SK-N-SH (cell line): ENCODE measurements around the gene KPNB1. TPM values are rescaled to one million over a fixed set of nuclear protein-coding genes. Genes with fewer than 3 reads are reported as not detected.

Experiments used
- CTCF ChIA-PET: fragments of 300-600, 350-600 bp; formaldehyde crosslinking; extraction: SDS; loops from one replicate; lab custom pipeline; 2021; lab: Yijun Ruan, JAX
- POLR2A ChIA-PET: fragments of 350-600 bp; sonication (Branson Sonifier 250); formaldehyde crosslinking; extraction: SDS; loops from one replicate; lab custom pipeline; 2020; ENCODE audit warnings: antibody characterized with exemption, inconsistent platforms; lab: Yijun Ruan, JAX
- DNase-seq: peaks from one replicate; pipeline ENCODE4 v3.0.0; 2012
- H2AFZ ChIP-seq: fragments of 200-600 bp; sonication (generic); 2 replicates; pipeline ENCODE4 v1.8.1; 2016; ENCODE audit warnings: antibody characterized with exemption, mild to moderate bottlenecking, low read depth
- H3F3A ChIP-seq: fragments of 200-600 bp; sonication (generic); replicated peaks from 2 replicates; pipeline ENCODE3; 2016; ENCODE audit warnings: antibody characterized with exemption, mild to moderate bottlenecking; ENCODE audit not compliant: insufficient read depth
- H3K27ac ChIP-seq, 2 experiments: fragments of 200-500 bp in 1 of 2; fragments of 200-600 bp in 1 of 2; sonication (Bioruptor generic) in 1 of 2; sonication (generic), shearing (Covaris generic) in 1 of 2; 2 replicates each; pipeline versions ENCODE4 v1.5.1 to v1.6.1; 2014 to 2016; ENCODE audit warnings: low read depth in 2 of 2, inconsistent platforms in 1 of 2, low read length in 1 of 2, mild to moderate bottlenecking in 1 of 2, mixed read lengths in 1 of 2
- H3K27me3 ChIP-seq: fragments of 200-600 bp; sonication (generic), shearing (Covaris generic); 2 replicates; pipeline ENCODE4 v1.6.1; 2016; ENCODE audit warnings: mixed run types; ENCODE audit not compliant: insufficient read depth
- H3K36me3 ChIP-seq, 2 experiments: fragments of 200-500 bp in 1 of 2; fragments of 200-600 bp in 1 of 2; sonication (Bioruptor generic) in 1 of 2; sonication (generic) in 1 of 2; replicated peaks in 1 of 2; 2 replicates each; pipeline versions ENCODE3 to v1.5.1; 2014 to 2016; ENCODE audit warnings: low read length in 1 of 2, mild to moderate bottlenecking in 1 of 2; ENCODE audit not compliant: insufficient read depth in 2 of 2, control insufficient read depth in 1 of 2
- H3K4me1 ChIP-seq, 2 experiments: fragments of 200-500 bp in 1 of 2; fragments of 200-600 bp in 1 of 2; sonication (Bioruptor generic) in 1 of 2; sonication (generic), shearing (Covaris generic) in 1 of 2; 2 replicates each; pipeline versions ENCODE4 v1.5.1 to v1.6.1; 2014 to 2016; ENCODE audit warnings: low read depth in 1 of 2, low read length in 1 of 2, mixed run types in 1 of 2; ENCODE audit not compliant: insufficient read depth in 2 of 2, control insufficient read depth in 1 of 2
- H3K4me2 ChIP-seq: fragments of 200-600 bp; sonication (generic), shearing (Covaris generic); 2 replicates; pipeline ENCODE4 v1.6.1; 2017; ENCODE audit warnings: mixed run types
- H3K4me3 ChIP-seq, 2 experiments: fragments of 200-500 bp in 1 of 2; fragments of 200-600 bp in 1 of 2; sonication (Bioruptor generic) in 1 of 2; sonication (generic), shearing (Covaris generic) in 1 of 2; 2 replicates each; pipeline versions ENCODE4 v1.5.1 to v1.8.1; 2014 to 2016; ENCODE audit warnings: low read depth in 2 of 2, inconsistent platforms in 1 of 2, low read length in 1 of 2, mild to moderate bottlenecking in 1 of 2, mixed read lengths in 1 of 2, moderate library complexity in 1 of 2
- H3K79me2 ChIP-seq: fragments of 200-600 bp; sonication (generic); 2 replicates; pipeline ENCODE4 v1.8.1; 2017; ENCODE audit warnings: mild to moderate bottlenecking; ENCODE audit not compliant: insufficient read depth
- H3K9ac ChIP-seq: fragments of 200-600 bp; sonication (generic); 2 replicates; pipeline ENCODE4 v1.6.1; 2017; ENCODE audit warnings: mixed run types
- H3K9me2 ChIP-seq: fragments of 200-600 bp; sonication (generic); 2 replicates; pipeline ENCODE4 v1.6.1; 2017; ENCODE audit warnings: mixed run types
- H3K9me3 ChIP-seq: fragments of 200-600 bp; sonication (generic); 2 replicates; pipeline ENCODE4 v1.6.1; 2017; ENCODE audit warnings: mixed run types, mild to moderate bottlenecking, moderate library complexity
- H4K20me1 ChIP-seq: fragments of 200-600 bp; sonication (generic); 2 replicates; pipeline ENCODE4 v1.6.1; 2017; ENCODE audit warnings: mild to moderate bottlenecking, mixed run types; ENCODE audit not compliant: insufficient read depth
- CHD2 ChIP-seq: fragments of 150-350 bp; IDR thresholded peaks from 2 replicates; pipeline ENCODE4 v1.6.1; 2018; ENCODE audit warnings: low read length; ENCODE audit not compliant: partially characterized antibody
- CTCF ChIP-seq: fragments of 200-600 bp; sonication (generic); IDR thresholded peaks from 2 replicates; pipeline ENCODE4 v1.6.1; 2017; ENCODE audit warnings: antibody characterized with exemption, mild to moderate bottlenecking, moderate library complexity
- ELF1 ChIP-seq: IDR thresholded peaks from 2 replicates; pipeline ENCODE4 v1.4.0; 2012
- EP300 ChIP-seq, 2 experiments: IDR thresholded peaks; 2 replicates each; pipeline versions ENCODE4 v1.4.0 to v1.6.1; 2012; ENCODE audit warnings: borderline replicate concordance in 1 of 2, low read depth in 1 of 2, low read length in 1 of 2
- EZH2phosphoT487 ChIP-seq: fragments of 200-600 bp; sonication (generic); IDR thresholded peaks from 2 replicates; pipeline ENCODE4 v1.6.1; 2017; ENCODE audit warnings: low read depth, mixed run types, mild to moderate bottlenecking, antibody characterized with exemption, moderate library complexity, borderline replicate concordance
- FOSL2 ChIP-seq: IDR thresholded peaks from 2 replicates; pipeline ENCODE4 v1.4.0; 2012; ENCODE audit warnings: low read depth, mild to moderate bottlenecking, moderate library complexity, borderline replicate concordance
- FOXJ3 ChIP-seq: sonication (generic); formaldehyde crosslinking; IDR thresholded peaks from 2 replicates; pipeline ENCODE4 v1.5.1; 2020; ENCODE audit warnings: mild to moderate bottlenecking, missing genetic modification reagents
- FOXM1 ChIP-seq: IDR thresholded peaks from 2 replicates; pipeline ENCODE4 v1.4.0; 2012; ENCODE audit warnings: low read depth, mild to moderate bottlenecking
- GABPA ChIP-seq: IDR thresholded peaks from 2 replicates; pipeline ENCODE4 v1.4.0; 2012; ENCODE audit warnings: low read depth, mild to moderate bottlenecking
- GATA2 ChIP-seq: sonication (generic); formaldehyde crosslinking; IDR thresholded peaks from 2 replicates; pipeline ENCODE4 v1.5.0; 2020; ENCODE audit warnings: mild to moderate bottlenecking, missing genetic modification reagents
- MEF2A ChIP-seq: IDR thresholded peaks from 2 replicates; pipeline ENCODE4 v1.4.0; 2012; ENCODE audit warnings: low read depth, borderline replicate concordance
- NFIC ChIP-seq: IDR thresholded peaks from 2 replicates; pipeline ENCODE4 v1.4.0; 2012; ENCODE audit warnings: borderline replicate concordance
- NRF1 ChIP-seq: IDR thresholded peaks from 2 replicates; pipeline ENCODE4 v1.6.1; 2012; ENCODE audit warnings: low read depth, mild to moderate bottlenecking, low read length
- POLR2AphosphoS5 ChIP-seq: IDR thresholded peaks from 2 replicates; pipeline ENCODE4 v1.6.1; 2012; ENCODE audit warnings: low read depth, low read length
- RCOR1 ChIP-seq: fragments of 150-350 bp; IDR thresholded peaks from 2 replicates; pipeline ENCODE4 v1.6.1; 2017; ENCODE audit warnings: antibody characterized with exemption, low read length
- RXRA ChIP-seq: IDR thresholded peaks from 2 replicates; pipeline ENCODE4 v1.4.0; 2012; ENCODE audit warnings: low read depth, mild to moderate bottlenecking, borderline replicate concordance
- TCF12 ChIP-seq: IDR thresholded peaks from 2 replicates; pipeline ENCODE4 v1.4.0; 2012
- WGBS: methylation state at CpG from one replicate; pipeline ENCODE4 v1.1.6; 2017; ENCODE audit warnings: low lambda C conversion rate; 5-methylcytosine and 5-hydroxymethylcytosine counted together
- polyA plus RNA-seq, 3 experiments: library from polyadenylated mRNA; depleted of rRNA; stranded (reverse); fragments of >200 nt; gene quantifications; 2 replicates each; pipeline ENCODE4 v1.2.3, GENCODE V29; 2012
- TF ChIP-seq, protein P1 (sequence below): IDR thresholded peaks from 2 replicates; pipeline ENCODE4 v1.4.0; 2012; ENCODE audit warnings: low read depth
- TF ChIP-seq, protein P2 (sequence below): fragments of 150-350 bp; IDR thresholded peaks from 2 replicates; pipeline ENCODE4 v1.6.1; 2017; ENCODE audit warnings: antibody characterized with exemption, low read length, low read depth, borderline replicate concordance

The KPNB1 gene
- polyA plus RNA-seq, 1 of the 3 experiments (the other 2 are of a cell fraction) = 89.5 TPM

GRCh38 chr17:47669081-47669480, 19.4 kb downstream of the KPNB1 start:
- Histone ChIP-seq H3K4me1 (no peaks in the 10 kb centered on the region), H3K9me2 (no peaks in the 10 kb centered on the region), H3K9me3 (no peaks in the 10 kb centered on the region), H2AFZ (no peak overlapping the region), H3K4me2 (no peak overlapping the region), H3K4me3 (no peak overlapping the region), H3K27me3 (no peaks in the 10 kb centered on the region), H3K27ac (no peak overlapping the region), H3K36me3 (peaks cover 85 to 94% of the 10 kb centered on the region in 2 experiments), H3F3A (peaks cover 46% of the 10 kb centered on the region), H3K79me2 (peaks cover 82% of the 10 kb centered on the region), H3K9ac (no peak overlapping the region), H4K20me1 (peaks cover 50% of the 10 kb centered on the region)
- ChIA-PET POLR2A (interaction anchor here (1.0 kb wide), 1 partner anchor 8 kb away, joined by 3 read pairs; no protein-coding TSS in a partner anchor), CTCF (interaction anchor here (0.6 to 7.9 kb wide), 5 partner anchors 8 to 153 kb away, joined by 3 to 167 read pairs (median 4); no protein-coding TSS in a partner anchor)
- no peak for DNase-seq
- no peak for TF ChIP-seq CHD2
- no peak for TF ChIP-seq NRF1
- no peak for TF ChIP-seq FOXJ3
- TF ChIP-seq RXRA = no peak
- TF ChIP-seq MEF2A = no peak
- no peak for TF ChIP-seq RCOR1
- TF ChIP-seq EZH2phosphoT487 = no peak
- TF ChIP-seq FOXM1 = no peak
- no peak for TF ChIP-seq TCF12
- no peak for TF ChIP-seq FOSL2
- TF ChIP-seq NFIC = no peak
- 94% methylated on average over 4 of the region's 4 CpGs for WGBS

DNA sequence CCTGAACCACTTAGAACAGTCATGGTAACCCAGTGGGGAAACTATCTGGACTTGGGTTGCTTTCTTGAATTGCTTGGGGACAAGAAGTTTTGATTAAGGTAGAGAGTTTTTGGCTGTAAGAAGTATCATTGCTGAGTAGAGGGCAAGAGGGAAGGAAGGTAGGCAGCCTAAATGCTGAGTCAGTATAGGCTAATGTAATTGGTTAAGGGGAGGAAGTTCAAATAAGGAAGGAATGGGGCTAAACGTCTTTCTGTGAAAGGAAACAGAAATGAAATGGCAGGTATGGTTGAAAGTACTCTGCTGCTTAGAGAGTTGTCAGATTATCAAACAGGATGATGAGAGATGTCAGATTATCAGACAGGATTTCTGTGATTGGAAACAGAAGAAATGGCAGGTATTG, 20.3 kb downstream of the KPNB1 start:
- ChIA-PET CTCF (interaction anchor here (0.7 to 1.5 kb wide), 3 partner anchors 9 to 152 kb away, joined by 3 to 4 read pairs (median 3); no protein-coding TSS in a partner anchor), POLR2A (interaction anchor here (0.6 to 1.0 kb wide), 2 partner anchors 9 to 31 kb away, joined by 3 read pairs; no protein-coding TSS in a partner anchor)
- H3K4me1 ChIP-seq = no peaks in the 10 kb centered on the region
- H3K27me3 ChIP-seq = no peaks in the 10 kb centered on the region
- no peak overlapping the region for H3K4me2 ChIP-seq
- H3F3A ChIP-seq = peaks cover 45% of the 10 kb centered on the region
- no peak overlapping the region for H3K4me3 ChIP-seq
- no peak overlapping the region for H2AFZ ChIP-seq
- no peaks in the 10 kb centered on the region for H3K9me3 ChIP-seq
- H3K9ac ChIP-seq = no peak overlapping the region
- peaks cover 47% of the 10 kb centered on the region for H4K20me1 ChIP-seq
- TF ChIP-seq GABPA = no peak
- TF ChIP-seq CHD2 = no peak
- no peak for TF ChIP-seq ELF1
- no peak for TF ChIP-seq EP300 (IDR thresholded peaks at IDR 0.05; ENCODE audit: borderline replicate concordance in 1 of 2, low read depth in 1 of 2, low read length in 1 of 2)
- TF ChIP-seq, protein P1, sequence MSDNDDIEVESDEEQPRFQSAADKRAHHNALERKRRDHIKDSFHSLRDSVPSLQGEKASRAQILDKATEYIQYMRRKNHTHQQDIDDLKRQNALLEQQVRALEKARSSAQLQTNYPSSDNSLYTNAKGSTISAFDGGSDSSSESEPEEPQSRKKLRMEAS = no peak
- TF ChIP-seq FOXJ3 = no peak
- TF ChIP-seq POLR2AphosphoS5 = no peak
- no peak for TF ChIP-seq CTCF
- TF ChIP-seq GATA2 = no peak
- TF ChIP-seq, protein P2, sequence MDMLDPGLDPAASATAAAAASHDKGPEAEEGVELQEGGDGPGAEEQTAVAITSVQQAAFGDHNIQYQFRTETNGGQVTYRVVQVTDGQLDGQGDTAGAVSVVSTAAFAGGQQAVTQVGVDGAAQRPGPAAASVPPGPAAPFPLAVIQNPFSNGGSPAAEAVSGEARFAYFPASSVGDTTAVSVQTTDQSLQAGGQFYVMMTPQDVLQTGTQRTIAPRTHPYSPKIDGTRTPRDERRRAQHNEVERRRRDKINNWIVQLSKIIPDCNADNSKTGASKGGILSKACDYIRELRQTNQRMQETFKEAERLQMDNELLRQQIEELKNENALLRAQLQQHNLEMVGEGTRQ = no peak
- peaks cover 85 to 95% of the 10 kb centered on the region in 2 experiments for H3K36me3 ChIP-seq
- no peak for DNase-seq
- no peaks in the 10 kb centered on the region for H3K9me2 ChIP-seq
- 36% methylated on average over 1 of the region's 1 CpG for WGBS
- H3K27ac ChIP-seq = no peak overlapping the region
- peaks cover 83% of the 10 kb centered on the region for H3K79me2 ChIP-seq
